GF-D8 (cell line): ENCODE data around the gene RTP3.
"Not testable (repeated sequence)": the region's sequence is repeated elsewhere in the genome, so short reads cannot be mapped to it uniquely, and the experiment has no call there.

Experiments
- DNase-seq: peaks from one replicate; lab custom pipeline; 2025; lab: John Stamatoyannopoulos, UW

Gene RTP3

DNA sequence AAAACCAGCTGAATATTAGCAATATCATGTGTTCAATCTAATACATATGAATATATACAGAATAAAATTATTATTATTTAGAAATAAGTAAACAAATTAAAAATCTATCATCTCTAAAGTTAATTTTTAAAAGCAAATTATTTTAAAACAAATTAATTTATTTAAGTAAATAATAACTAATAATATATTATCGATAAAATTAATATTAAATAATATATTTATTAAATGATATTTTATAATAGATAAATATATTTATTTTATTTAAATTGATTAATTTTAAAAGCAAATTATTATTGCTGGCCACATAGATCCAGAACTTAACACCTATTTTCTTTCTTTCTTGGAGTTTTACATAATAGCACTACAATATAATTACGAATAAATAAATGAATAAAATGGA is 22.2 kb downstream of the RTP3 start:
- no peak for DNase-seq

DNA sequence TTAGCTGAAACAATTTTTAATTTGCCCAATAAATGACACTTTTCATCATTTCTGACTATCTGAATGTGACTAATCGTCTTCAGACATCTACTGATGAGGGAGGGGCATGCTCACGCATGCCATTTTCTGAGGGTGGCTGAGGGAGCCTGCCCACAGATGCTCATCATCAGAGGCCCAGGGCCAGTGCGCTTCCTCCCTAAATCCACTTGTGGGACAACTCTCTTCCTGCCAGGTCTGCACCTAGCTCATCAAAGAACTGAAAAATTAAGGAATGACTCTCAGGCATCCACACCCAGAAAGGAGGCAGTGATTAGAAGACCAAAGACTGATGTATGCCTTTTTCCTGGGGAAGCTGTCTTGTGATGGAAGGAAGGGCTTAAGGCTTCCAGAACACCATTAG is 22.8 kb downstream of the RTP3 start:
- DNase-seq = no peak

- DNase-seq = no peak
These were observed 23.3 kb downstream of the RTP3 start for GRCh38 chr3:46521096-46521495.

DNA sequence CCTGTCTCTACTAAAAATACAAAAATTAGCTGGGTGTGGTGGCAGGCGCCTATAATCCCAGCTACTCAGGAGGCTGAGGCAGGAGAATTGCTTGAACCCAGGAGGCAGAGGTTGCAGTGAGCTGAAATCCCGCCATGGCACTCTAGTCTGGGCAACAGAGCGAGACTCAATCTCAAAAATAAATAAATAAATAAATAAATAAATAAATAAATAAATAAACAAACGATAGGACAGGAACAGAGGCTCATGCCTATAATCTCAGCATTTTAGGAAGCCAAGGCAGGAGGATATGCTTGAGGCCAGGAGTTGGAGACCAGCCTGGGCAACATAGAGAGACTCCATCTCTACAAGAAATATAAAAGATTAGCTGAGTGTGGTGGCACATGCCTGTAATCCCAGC is 24.4 kb downstream of the RTP3 start:
- not testable (repeated sequence) for DNase-seq

DNA sequence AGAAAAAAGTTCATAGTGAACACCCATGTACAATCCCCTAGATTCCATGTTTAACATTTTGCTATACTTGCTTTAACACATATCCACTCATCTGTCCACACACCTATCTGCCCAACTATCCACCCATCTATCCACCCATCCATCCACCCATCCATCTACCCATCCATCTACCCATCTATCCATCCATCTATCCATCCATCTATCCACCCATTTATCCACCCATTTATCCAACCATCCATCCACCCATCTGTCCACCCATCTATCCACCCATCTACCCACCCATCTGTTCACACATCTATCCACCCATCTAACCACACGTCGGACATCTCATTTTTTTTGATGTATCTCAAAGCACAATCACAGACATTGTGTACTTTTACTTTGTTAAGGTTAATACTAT is 25.8 kb downstream of the RTP3 start:
- no peak for DNase-seq

DNA sequence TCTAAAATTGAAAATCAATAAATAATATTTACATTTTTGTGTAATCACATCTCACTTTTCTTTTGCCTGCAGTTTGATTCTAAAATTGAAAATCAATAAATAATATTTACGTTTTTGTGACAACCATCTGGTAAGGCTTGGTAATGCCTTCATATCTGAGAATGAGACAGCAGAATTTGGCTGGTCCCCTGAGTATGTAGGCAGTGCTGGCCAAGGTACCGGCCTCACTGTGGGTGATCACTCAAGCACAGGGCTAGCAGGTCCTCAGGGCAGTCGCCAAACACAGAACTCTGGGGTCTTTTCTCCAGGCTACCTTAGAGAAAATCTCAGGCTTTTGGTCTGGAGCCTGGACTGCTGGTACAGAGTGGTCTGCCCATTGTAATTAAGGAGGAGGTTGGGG is 26.2 kb downstream of the RTP3 start:
- no peak for DNase-seq

DNA sequence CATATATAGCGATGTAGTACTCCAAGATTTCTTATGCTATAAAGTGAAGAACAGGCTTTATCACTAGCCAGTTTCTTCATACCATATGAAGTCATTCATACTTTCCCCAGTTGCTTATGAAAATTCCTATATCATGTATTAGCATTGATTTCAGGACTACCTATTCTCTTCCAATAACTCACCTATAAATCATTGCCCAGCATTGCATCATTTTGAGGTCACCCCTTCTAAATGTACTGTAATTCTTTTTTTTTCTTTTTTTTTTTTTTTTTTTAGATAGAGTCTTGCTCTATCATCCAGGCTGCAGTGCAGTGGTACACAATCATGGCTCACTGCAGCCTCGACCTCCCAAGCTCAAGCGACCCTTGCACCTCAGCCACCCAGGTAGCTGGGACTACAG is 27.1 kb downstream of the RTP3 start:
- DNase-seq = no peak

DNA sequence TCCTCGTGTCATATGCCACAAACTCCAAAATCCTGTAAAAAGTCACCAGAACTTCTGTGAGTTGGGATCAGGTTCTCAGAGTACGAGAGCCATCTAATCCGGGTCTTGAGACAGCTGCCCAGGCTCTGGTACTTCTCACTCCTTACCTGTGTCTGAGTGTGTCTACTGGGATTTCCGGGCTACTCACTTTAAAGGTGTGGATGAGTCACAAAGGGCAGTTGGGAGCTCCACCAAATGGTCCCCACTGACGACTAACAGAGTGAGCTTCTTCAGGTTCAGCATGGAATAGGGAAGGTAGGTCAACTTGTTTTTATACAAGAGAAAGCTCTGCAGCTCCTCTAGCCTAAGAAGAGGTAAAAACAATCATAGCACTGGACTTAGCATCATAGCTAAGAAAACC is 29.5 kb downstream of the RTP3 start:
- DNase-seq = no peak

GRCh38 chr3:46533091-46533490 is 35.3 kb downstream of the RTP3 start:
- no peak for DNase-seq

DNA sequence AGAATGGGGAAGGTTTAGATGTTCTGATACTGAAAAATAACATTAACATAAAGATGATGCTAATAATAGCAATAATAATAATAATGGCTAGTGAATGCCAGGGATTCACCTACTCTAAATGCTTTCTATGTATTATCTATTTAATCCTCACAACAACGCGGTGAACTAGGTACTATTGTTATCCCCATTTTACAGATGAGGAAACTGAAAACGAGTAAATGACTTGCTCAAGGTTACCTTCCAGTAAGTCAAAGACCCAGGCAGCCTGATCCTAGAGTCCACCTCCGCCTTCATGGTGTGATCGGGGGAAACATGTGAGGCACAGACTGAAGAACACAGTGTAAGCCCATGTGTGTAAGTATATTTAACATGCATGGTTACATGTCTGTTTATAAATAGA is 38.0 kb downstream of the RTP3 start:
- no peak for DNase-seq

- no peak for DNase-seq
These were observed 39.0 kb downstream of the RTP3 start for GRCh38 chr3:46536758-46537157.

DNA sequence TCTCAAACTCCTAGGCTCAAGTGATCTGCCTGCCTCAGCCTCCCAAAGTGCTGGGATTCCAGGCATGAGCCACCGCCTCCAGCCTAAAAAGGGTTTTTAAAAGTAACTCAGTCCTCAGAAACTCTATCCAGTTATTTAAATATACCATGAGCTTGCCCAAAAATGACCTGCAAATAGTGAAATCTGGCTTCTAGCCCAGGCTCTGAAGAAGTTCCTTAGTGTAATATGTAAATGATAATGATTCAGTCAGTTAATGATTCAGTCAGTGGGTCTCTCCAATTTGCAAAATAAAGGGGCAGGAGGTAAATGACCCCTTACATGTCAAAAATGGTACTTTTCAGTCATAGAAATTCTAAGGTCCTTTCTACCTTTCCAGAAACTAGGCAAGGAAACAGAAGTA is 39.5 kb downstream of the RTP3 start:
- no peak for DNase-seq

GRCh38 chr3:46537779-46538178 is 40.0 kb downstream of the RTP3 start:
- no peak for DNase-seq

DNA sequence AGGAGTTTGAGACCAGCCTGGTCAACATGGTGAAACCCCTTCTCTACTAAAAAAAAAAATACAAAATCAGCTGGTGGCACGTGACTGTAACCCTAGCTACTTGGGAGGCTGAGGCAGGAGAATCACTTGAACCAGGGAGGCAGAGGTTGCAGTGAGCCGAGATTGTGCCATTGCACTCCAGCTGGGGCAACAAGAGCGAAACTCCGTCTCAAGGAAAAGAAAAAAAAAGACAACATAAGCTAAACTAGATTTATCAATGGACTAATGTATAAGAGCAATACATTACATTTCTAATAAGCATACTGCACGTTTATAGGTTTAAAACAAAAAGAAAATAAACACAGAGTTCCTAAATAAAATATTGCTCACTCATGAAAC is 40.6 kb downstream of the RTP3 start:
- DNase-seq = not testable (repeated sequence)

- DNase-seq = peak; percentile 79
These were observed 41.1 kb downstream of the RTP3 start for GRCh38 chr3:46538803-46539442.

DNA sequence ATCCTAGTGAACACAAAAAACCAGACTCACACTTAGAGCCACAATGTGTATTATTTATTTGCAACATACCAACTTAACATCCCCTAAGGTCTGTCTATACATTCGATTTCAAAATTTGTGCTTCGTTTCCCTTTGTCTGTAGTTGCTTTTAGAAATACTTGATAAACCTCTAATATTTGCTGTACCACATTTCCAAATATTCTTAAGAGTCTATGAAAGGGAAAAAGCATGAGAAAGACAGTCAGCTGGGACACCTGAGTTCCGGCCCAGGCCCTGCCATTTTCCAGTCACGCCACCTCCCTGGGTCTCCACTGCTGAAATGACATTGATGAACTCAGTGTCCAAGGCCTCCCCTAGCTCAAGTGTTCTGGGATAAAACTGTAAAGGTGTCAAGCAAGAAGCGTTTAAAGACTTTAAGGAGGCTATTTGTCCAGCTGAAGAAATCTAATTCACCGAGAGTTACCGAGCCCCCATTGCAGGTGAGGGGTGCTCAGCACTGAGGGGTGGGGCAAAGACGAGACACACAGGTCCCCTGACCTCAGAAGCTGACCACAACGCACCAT is 41.7 kb downstream of the RTP3 start:
- no peak for DNase-seq

GRCh38 chr3:46540550-46540949 is 42.8 kb downstream of the RTP3 start:
- DNase-seq = no peak

GRCh38 chr3:46541835-46542234 is 44.1 kb downstream of the RTP3 start:
- no peak for DNase-seq

- DNase-seq = no peak
These were observed 44.6 kb downstream of the RTP3 start for GRCh38 chr3:46542344-46542743.

DNA sequence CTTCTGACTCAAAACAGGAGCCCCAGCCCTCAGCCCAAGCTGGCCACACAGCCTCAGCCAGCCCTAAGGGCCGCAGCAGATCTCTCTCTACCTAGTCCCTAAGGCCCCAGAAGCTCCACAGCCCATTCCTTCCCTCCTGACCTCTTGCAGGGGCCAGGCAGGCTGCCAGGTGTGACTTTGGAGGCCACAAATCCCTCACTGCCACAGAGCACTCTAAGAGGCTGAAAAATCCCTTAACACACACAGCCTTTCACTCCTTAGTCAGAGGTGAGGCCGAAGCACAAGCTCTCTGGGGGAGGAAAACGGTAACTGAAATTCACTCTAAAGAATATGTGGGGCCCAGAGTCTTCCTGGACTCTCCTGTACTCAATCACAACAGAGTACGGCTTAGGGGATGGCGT is 45.0 kb downstream of the RTP3 start:
- DNase-seq = no peak

GRCh38 chr3:46544771-46545503 is 47.2 kb downstream of the RTP3 start:
- DNase-seq = no peak

GRCh38 chr3:46545818-46546630 is 48.2 kb downstream of the RTP3 start:
- no peak for DNase-seq

DNA sequence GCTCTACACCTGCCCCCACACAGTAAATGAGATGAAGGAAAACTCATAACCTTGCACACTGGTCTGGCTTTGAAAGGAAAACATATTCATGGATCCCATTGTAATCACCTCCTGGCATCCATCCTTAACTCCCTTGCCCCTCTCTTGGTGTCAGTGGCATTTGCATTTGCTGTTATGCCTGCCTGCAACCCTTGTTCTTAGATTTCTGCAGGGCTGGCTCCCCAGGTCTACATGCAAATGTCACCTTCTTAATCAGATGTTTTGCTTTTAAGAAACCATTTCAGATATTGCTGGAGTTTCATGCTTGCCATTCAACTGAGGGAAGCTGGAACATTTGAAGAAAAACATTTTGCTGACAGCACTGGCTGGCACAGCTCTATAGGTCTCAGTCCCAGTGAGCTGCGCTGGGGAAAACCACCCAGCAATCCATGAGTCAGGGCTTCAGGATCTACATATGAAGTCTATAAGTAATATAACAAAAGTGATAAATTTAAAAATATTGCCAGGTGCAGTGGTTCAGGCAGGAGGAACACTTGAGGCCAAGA is 49.2 kb downstream of the RTP3 start:
- DNase-seq = no peak
